Left lung (tissue), 10 donors: ENCODE measurements around the gene PRKN. TPM values are rescaled to one million over a fixed set of nuclear protein-coding genes. Genes with fewer than 3 reads are reported as not detected.

ENCODE experiments used
- ATAC-seq: fragments of 200-7000 bp; cut with Tn5 transposase; one replicate; pipeline ENCODE4 v1.9.1; 2020; ENCODE audit warnings: moderate library complexity
- DNase-seq, 4 donors: peaks; one replicate each; pipeline ENCODE4 v3.0.0-alpha.2; 2013 to 2020
- H3K27ac ChIP-seq, 2 donors: fragments of 200-600 bp; sonication (generic) in 1 of 2; one replicate each; pipeline versions ENCODE4 v1.5.0 to v1.8.0; 2020 to 2021
- H3K27me3 ChIP-seq, 2 donors: fragments of 200-600 bp; sonication (generic) in 1 of 2; one replicate each; pipeline versions ENCODE4 v1.5.0 to v1.8.0; 2020 to 2021
- H3K36me3 ChIP-seq, 2 donors: fragments of 200-600 bp; sonication (generic) in 1 of 2; one replicate each; pipeline versions ENCODE4 v1.5.0 to v1.8.0; 2020 to 2021
- H3K4me1 ChIP-seq, 2 donors: fragments of 200-600 bp; one replicate each; pipeline ENCODE4 v1.8.0; 2021
- H3K4me3 ChIP-seq, 2 donors: fragments of 200-600 bp; sonication (generic) in 1 of 2; one replicate each; pipeline versions ENCODE4 v1.5.0 to v1.8.0; 2020 to 2021; ENCODE audit warnings: mild to moderate bottlenecking in 1 of 2
- H3K9me3 ChIP-seq, 2 donors: fragments of 200-600 bp; sonication (generic) in 1 of 2; one replicate each; pipeline versions ENCODE4 v1.5.0 to v1.8.0; 2020 to 2021
- intact Hi-C, 2 donors: fragments of 100-400 bp; cut with DNase I; formaldehyde crosslinking; loops; one replicate each; pipeline versions ENCODE4 v1.11.2 to v1.14.2; 2022
- polyA plus RNA-seq, 6 donors: library from polyadenylated mRNA; unstranded; fragments of 120-200 nt; gene quantifications; one replicate each; pipeline ENCODE4 v1.2.1, GENCODE V29; 2013; ENCODE audit not compliant: insufficient read length in 6 of 6
- total RNA-seq, 2 donors: library from RNA; stranded (reverse); fragmentation: NEBNext Ultra II Directional; extraction: Animal tissue kit (Norgen Biotek cat#: 25700); gene quantifications; one replicate each; pipeline ENCODE4 v1.2.1, GENCODE V29; 2021
- TF ChIP-seq, protein P1 (sequence below), 2 donors: fragments of 200-600 bp; sonication (generic) in 1 of 2; IDR thresholded peaks; one replicate each; pipeline versions ENCODE4 v1.5.0 to v1.8.0; 2021; ENCODE audit warnings: antibody characterized with exemption in 2 of 2
- donor health status: DM: no; HTN: yes; CAD: no.
- donor health status: DM: no; HTN: no; CAD: no.

PRKN gene
- total and polyA plus RNA-seq, 8 donors, result 1.9 to 4.3 (median 2.5) TPM

DNA sequence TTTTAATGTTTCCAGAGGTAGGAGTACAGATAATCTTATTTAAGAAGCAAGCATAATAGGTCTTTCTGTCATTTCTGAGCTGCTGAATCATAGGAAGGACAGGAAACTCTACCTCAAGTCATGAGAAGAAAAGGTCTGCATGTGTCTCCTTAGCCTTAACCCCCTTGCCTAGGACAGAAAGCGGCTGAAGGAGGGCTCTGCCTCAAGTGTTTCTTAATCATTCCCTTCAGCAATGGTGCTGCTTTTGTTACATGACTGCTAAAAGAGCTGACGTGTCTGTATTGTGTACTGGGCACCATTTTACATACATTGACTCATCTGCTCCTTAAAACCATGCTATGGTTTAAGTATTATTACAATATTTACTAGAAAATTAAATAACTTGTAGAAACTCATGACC is 889.7 kb downstream of the PRKN start:
- Histone ChIP-seq H3K27me3 (no peaks in the 10 kb centered on the region), H3K4me3 (no peak overlapping the region), H3K9me3 (no peaks in the 10 kb centered on the region), H3K27ac (no peak overlapping the region), H3K4me1 (no peaks in the 10 kb centered on the region), H3K36me3 (no peaks in the 10 kb centered on the region)
- TF ChIP-seq, protein P1, sequence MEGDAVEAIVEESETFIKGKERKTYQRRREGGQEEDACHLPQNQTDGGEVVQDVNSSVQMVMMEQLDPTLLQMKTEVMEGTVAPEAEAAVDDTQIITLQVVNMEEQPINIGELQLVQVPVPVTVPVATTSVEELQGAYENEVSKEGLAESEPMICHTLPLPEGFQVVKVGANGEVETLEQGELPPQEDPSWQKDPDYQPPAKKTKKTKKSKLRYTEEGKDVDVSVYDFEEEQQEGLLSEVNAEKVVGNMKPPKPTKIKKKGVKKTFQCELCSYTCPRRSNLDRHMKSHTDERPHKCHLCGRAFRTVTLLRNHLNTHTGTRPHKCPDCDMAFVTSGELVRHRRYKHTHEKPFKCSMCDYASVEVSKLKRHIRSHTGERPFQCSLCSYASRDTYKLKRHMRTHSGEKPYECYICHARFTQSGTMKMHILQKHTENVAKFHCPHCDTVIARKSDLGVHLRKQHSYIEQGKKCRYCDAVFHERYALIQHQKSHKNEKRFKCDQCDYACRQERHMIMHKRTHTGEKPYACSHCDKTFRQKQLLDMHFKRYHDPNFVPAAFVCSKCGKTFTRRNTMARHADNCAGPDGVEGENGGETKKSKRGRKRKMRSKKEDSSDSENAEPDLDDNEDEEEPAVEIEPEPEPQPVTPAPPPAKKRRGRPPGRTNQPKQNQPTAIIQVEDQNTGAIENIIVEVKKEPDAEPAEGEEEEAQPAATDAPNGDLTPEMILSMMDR (IDR thresholded peaks at IDR 0.05), result no peak
- intact Hi-C loops, result no loop called here
- ATAC-seq (no peak), DNase-seq (no peak)

DNA sequence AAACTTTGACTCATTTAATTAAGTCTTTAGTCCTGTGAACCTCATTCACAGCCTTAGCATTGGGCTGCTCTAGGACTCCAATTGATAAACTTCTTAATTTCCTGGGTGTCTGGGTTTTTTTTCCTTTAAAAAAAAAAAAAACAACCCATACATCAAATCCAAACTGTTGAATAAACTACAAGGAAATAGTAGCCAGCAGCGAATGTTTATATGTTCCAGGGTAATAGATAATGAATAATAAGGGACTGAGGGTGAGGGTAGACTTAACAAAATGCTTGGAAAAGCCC is 890.2 kb downstream of the PRKN start:
- no peaks in the 10 kb centered on the region for H3K9me3 ChIP-seq
- no peaks in the 10 kb centered on the region for H3K27me3 ChIP-seq
- H3K36me3 ChIP-seq, result no peaks in the 10 kb centered on the region
- TF ChIP-seq, protein P1 (IDR thresholded peaks at IDR 0.05), result no peak
- no peak for DNase-seq
- intact Hi-C loops, result no loop called here
- no peak overlapping the region for H3K27ac ChIP-seq
- H3K4me1 ChIP-seq, result no peaks in the 10 kb centered on the region
- ATAC-seq, result no peak
- H3K4me3 ChIP-seq, result no peak overlapping the region

DNA sequence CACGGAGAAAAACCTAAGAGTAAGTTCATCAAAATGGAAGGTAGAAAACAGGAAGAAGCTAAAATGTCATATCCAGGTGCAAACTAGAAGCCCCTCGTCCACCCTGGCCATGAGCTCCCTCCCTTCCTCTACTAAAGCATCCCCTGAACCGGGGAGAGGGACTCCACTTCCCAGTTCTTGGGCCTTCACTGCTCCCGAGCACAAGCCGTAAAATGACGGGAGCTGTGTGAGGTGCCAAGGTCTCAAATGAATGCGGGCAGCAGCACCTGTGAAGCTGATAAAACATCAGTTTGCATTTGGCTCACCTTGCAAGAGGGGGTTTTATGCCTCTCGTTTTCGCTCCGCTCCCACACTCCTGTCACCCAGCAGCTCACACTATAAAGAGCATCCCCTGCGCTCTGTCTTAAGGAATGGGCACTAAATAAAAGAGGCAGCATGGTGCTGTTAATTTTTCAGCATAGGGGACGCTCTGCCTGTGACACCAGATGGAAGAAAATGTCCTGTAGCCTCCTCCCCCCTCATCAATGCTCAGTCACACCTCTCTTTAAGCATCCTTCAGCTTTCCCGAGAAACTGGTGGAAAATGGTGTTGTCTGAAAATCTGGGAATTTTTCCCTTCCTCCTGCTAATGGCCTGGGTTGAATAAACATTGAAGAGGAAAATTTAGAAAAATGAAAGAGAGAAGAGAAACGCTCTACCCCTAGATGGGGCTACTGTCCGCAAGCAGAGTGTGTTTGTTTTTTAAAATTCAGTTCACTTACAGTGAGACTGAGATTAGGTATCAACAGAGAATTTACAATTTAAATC is 890.7 kb downstream of the PRKN start:
- Histone ChIP-seq H3K4me3 (no peak overlapping the region), H3K9me3 (no peaks in the 10 kb centered on the region), H3K4me1 (no peaks in the 10 kb centered on the region), H3K36me3 (no peaks in the 10 kb centered on the region), H3K27me3 (no peaks in the 10 kb centered on the region), H3K27ac (no peak overlapping the region)
- TF ChIP-seq, protein P1 (IDR thresholded peaks at IDR 0.05), result no peak
- intact Hi-C loops, result no loop called here
- DNase-seq, result peak in 1 of 4 donors; percentile 25
- no peak for ATAC-seq

DNA sequence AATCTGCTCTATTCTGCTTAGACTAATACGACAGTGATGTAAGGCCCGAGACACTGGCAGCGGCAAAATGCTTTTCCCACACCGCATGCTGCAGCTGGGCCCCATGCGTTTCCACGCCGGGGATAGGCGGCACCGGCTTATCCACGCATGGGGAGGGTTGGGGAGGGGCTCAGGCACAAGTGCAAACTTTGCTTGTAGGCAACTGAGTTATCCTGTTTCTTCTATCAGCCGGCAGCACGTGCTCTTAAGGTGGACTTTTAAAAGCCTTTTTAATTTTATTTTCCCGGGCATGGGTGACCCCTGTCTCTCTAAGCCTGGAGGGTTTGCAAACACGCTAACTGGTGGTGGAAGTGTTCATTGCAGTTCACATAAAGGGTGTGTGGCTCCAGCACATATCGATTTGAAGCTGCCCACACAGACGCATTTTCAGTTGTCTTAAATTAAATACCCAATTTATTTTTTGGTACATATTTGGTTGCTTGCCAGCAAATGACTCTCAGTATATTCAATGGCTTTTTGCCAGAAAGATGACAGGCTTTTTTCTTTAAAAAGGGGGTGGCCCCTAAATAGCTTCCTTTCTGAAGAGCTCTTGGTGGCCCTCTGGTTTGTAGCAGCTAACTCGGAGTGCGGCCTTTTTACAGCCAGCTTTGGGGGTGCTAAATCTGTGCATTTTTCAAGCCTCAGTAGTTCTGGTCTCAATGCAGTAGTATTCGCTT is 891.9 kb downstream of the PRKN start:
- intact Hi-C loops, result no loop called here
- no peaks in the 10 kb centered on the region for H3K4me1 ChIP-seq
- DNase-seq (peak in 1 of 4 donors; percentile 19), ATAC-seq (no peak)
- TF ChIP-seq, protein P1 (IDR thresholded peaks at IDR 0.05), result no peak
- no peak overlapping the region for H3K27ac ChIP-seq
- H3K36me3 ChIP-seq, result no peaks in the 10 kb centered on the region
- H3K27me3 ChIP-seq, result no peaks in the 10 kb centered on the region
- no peaks in the 10 kb centered on the region for H3K9me3 ChIP-seq
- H3K4me3 ChIP-seq, result no peak overlapping the region

DNA sequence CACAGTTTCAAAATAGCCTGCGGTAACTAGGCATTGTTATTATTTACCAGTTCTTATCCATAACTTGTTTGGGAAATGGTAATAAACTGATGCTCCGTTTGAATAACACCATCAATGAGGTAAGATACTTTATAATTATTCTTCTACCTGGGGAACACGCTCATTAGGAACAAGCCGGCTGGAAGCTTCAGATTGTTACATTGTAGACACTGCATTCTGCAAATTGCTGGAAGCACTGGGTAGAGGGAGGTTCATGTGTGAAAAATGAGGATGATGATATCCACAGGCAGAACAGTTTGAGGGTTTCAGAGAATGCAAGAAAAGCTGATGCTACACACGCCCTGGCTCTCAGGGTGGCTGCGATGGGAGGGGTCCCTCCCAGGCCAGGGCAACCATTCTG is 893.1 kb downstream of the PRKN start:
- DNase-seq (no peak), ATAC-seq (no peak)
- TF ChIP-seq, protein P1 (IDR thresholded peaks at IDR 0.05), result no peak
- Histone ChIP-seq H3K27ac (no peak overlapping the region), H3K36me3 (no peaks in the 10 kb centered on the region), H3K4me3 (no peak overlapping the region), H3K4me1 (no peaks in the 10 kb centered on the region), H3K27me3 (no peaks in the 10 kb centered on the region), H3K9me3 (no peaks in the 10 kb centered on the region)
- intact Hi-C loops, result no loop called here
